ENCODE results near the gene KDM2B. TPM values are rescaled to one million over a fixed set of nuclear protein-coding genes. Genes with fewer than 3 reads are reported as not detected.

KDM2B gene
- total and polyA plus RNA-seq, 2 of the 8 experiments (the other 6 are each of a cell fraction or from before 2014, with no cell fraction given): 111 to 162 TPM

GRCh38 chr12:121579981-121580868, 598 bp downstream of the KDM2B start:
- Histone ChIP-seq H2BK20ac (ENCODE audit: low read length) (no peak overlapping the region), H3K79me2 (ENCODE audit: control insufficient read depth in 1 of 2, insufficient read depth in 2 of 2, low read length in 2 of 2) (peaks cover 0 to 65% of the 10 kb centered on the region in 2 experiments; a peak in 2 of 4 replicates), H3K4me3 (ENCODE audit: extremely low read depth in 1 of 4, insufficient read depth in 2 of 4, low read depth in 3 of 4, low read length in 4 of 4) (peak overlapping the region; percentile 78 to 88 (median 84)), H2BK120ac (replicated peaks; ENCODE audit: low read depth, low read length) (peak overlapping the region; percentile 93), H3K56ac (replicated peaks; ENCODE audit: insufficient read length, low read depth, low read length) (peak overlapping the region; percentile 85), H3K23ac (ENCODE audit: insufficient read length) (no peak overlapping the region), H3K4ac (replicated peaks; ENCODE audit: insufficient read length, low read depth, low read length) (peak overlapping the region; percentile 12), H3K18ac (ENCODE audit: extremely low read depth, low read length) (peak overlapping the region; percentile 73; the same call in 1 of the 2 replicates), H4K91ac (replicated peaks; ENCODE audit: insufficient read length, low read length) (peak overlapping the region; percentile 83), H3K79me1 (ENCODE audit: low read depth, low read length) (peaks cover 8% of the 10 kb centered on the region), H2BK15ac (ENCODE audit: low read length) (0 out of 2 replicates have a peak overlapping the region, but pooled peaks have one; percentile 61), H2AFZ (ENCODE audit: low read length) (no peak overlapping the region), H3K36me3 (ENCODE audit: control insufficient read depth in 2 of 4, insufficient read depth in 4 of 4, low read length in 3 of 4) (peaks cover 4 to 11% (median 4%) of the 10 kb centered on the region in 4 experiments; a peak in 7 of 8 replicates), H4K8ac (ENCODE audit: extremely low read depth, insufficient read depth, low read length) (peak overlapping the region; percentile 76; the same call in 1 of the 2 replicates), H3K9ac (replicated peaks in 1 of 4; ENCODE audit: extremely low read depth in 1 of 4, low read depth in 3 of 4, low read length in 3 of 4) (peak overlapping the region; percentile 68 to 94 (median 88)), H3K14ac (ENCODE audit: insufficient read length) (no peak overlapping the region), H4K20me1 (replicated peaks in 1 of 2; ENCODE audit: control insufficient read depth in 1 of 2, insufficient read depth in 2 of 2, low read length in 2 of 2) (no peaks in the 10 kb centered on the region), H3K27me3 (replicated peaks in 1 of 4; ENCODE audit: control insufficient read depth in 3 of 4, extremely low read depth in 1 of 4, insufficient read depth in 3 of 4, low read length in 3 of 4) (no peaks in the 10 kb centered on the region), H2BK12ac (ENCODE audit: low read depth, low read length) (peak overlapping the region; percentile 45; the same call in 1 of the 2 replicates), H3K4me2 (ENCODE audit: insufficient read depth in 1 of 2, low read depth in 2 of 2, low read length in 2 of 2) (peak overlapping the region; percentile 93 to 100), H3K27ac (ENCODE audit: low read depth, low read length) (peak overlapping the region; percentile 95), H2BK5ac (ENCODE audit: low read depth, low read length) (peak overlapping the region; percentile 58), H2AK5ac (ENCODE audit: low read depth, low read length) (no peak overlapping the region), H3K4me1 (replicated peaks in 1 of 4; ENCODE audit: control insufficient read depth in 3 of 4, insufficient read depth in 4 of 4, low read length in 3 of 4) (peaks cover 10 to 30% (median 22%) of the 10 kb centered on the region in 4 experiments), H3K23me2 (ENCODE audit: low read depth, low read length) (peaks cover 28% of the 10 kb centered on the region), H4K5ac (ENCODE audit: insufficient read length, low read depth, low read length) (peak overlapping the region; percentile 90), H3K9me3 (ENCODE audit: insufficient read depth in 2 of 2, low read depth in 1 of 2, low read length in 1 of 2) (no peaks in the 10 kb centered on the region)
- POLR2A ChIA-PET (ENCODE audit: partially characterized antibody): interaction anchor here (0.6 to 31.0 kb wide), 26 partner anchors 6 to 530 kb away, joined by 3 to 793 read pairs (median 5); partner anchors contain the start of genes MORN3, ORAI1, RNF34 and TMEM120B
- CTCF ChIA-PET (ENCODE audit: partially characterized antibody): interaction anchor here (0.7 to 6.6 kb wide), 13 partner anchors 18 to 231 kb away, joined by 3 to 57 read pairs (median 6); partner anchors contain the start of gene ORAI1
- DNase-seq (ENCODE audit: low read depth in 1 of 2, low spot score in 2 of 2) (peak; percentile 54 to 83), FAIRE-seq (no peak)
- 2% methylated on average over 11 of the region's 54 CpGs; no CpG with 5 or more reads in 1 of the 2 experiments for WGBS, 2 experiments (ENCODE audit: extremely low coverage in 1 of 2, insufficient coverage in 1 of 2, insufficient read length in 1 of 2, insufficient replicate concordance in 2 of 2, low coverage in 1 of 2, low lambda C conversion rate in 2 of 2, missing lambda C conversion rate in 1 of 2)
- 0 out of 2 replicates have a peak, but pooled peaks have one; percentile 32 for TF ChIP-seq SP4 (IDR thresholded peaks at IDR 0.05; ENCODE audit: low read length)
- TF ChIP-seq MAFK (IDR thresholded peaks at IDR 0.05; ENCODE audit: low read depth, low read length): no peak
- 0 out of 4 replicates have a peak, but pooled peaks of 1 of the 2 experiments have one; percentile 4 for TF ChIP-seq HDAC2 (IDR thresholded peaks at IDR 0.05; ENCODE audit: borderline replicate concordance in 1 of 2, low read depth in 2 of 2, low read length in 2 of 2)
- 0 out of 2 replicates have a peak, but pooled peaks have one; percentile 8 for TF ChIP-seq SP1 (IDR thresholded peaks at IDR 0.05; ENCODE audit: low read depth, low read length)
- 0 out of 2 replicates have a peak, but pooled peaks have one; percentile 0 for TF ChIP-seq NRF1 (IDR thresholded peaks at IDR 0.05; ENCODE audit: low read depth, low read length)
- peak; percentile 82 for TF ChIP-seq POLR2AphosphoS5 (IDR thresholded peaks at IDR 0.05; ENCODE audit: low read depth, low read length)
- peak in 1 of 2 experiments; percentile 66; a peak in 2 of 3 replicates for TF ChIP-seq POLR2A (IDR thresholded peaks at IDR 0.05; ENCODE audit: control extremely low read depth in 1 of 2, low read depth in 2 of 2, low read length in 2 of 2)
- TF ChIP-seq BACH1 (IDR thresholded peaks at IDR 0.05; ENCODE audit: low read length): no peak
- TF ChIP-seq SAP30 (IDR thresholded peaks at IDR 0.05; ENCODE audit: insufficient read depth, insufficient replicate concordance, low read length): no peak
- TF ChIP-seq SUZ12 (IDR thresholded peaks at IDR 0.05; ENCODE audit: low read length): no peak
- no peak for TF ChIP-seq GTF2F1 (IDR thresholded peaks at IDR 0.05; ENCODE audit: borderline replicate concordance, low read depth, low read length)
